ENCODE measurements around the gene HS3ST3B1.

- TF ChIP-seq ZNF423 (tag by site-specific recombination; IDR thresholded peaks at IDR 0.05) (no peak), ZNF274 (IDR thresholded peaks at IDR 0.05; ENCODE audit: low read length) (no peak), ZNF274 (tag by site-specific recombination; IDR thresholded peaks at IDR 0.05; ENCODE audit: borderline replicate concordance) (no peak), ZNF266 (tag by site-specific recombination; IDR thresholded peaks at IDR 0.05; ENCODE audit: low read depth) (no peak), ZNF302 (tag by site-specific recombination; IDR thresholded peaks at IDR 0.05; ENCODE audit: low read depth) (no peak)
These were observed 1.4 kb upstream of the HS3ST3B1 start for GRCh38 chr17:14299280-14300141.
